Measurements from ENCODE around the gene DICER1.

- TF ChIP-seq CTCF (IDR thresholded peaks at IDR 0.05) (no peak), POLR2AphosphoS5 (IDR thresholded peaks at IDR 0.05; ENCODE audit: low read depth, low read length) (no peak), TCF7L2 (IDR thresholded peaks at IDR 0.05; ENCODE audit: low read depth, low read length) (no peak)
Measured at GRCh38 chr14:95132760-95133159, 24.6 kb downstream of the DICER1 start.
